Suprapubic skin (tissue), 4 donors: ENCODE results near the gene AQP3. TPM values are rescaled to one million over a fixed set of nuclear protein-coding genes. Genes with fewer than 3 reads are reported as not detected.
A peak's percentile ranks its signal among the peaks of the same experiment; 100 is the strongest.

Experiments used
- DNase-seq, 2 donors: peaks; one replicate each; pipeline ENCODE4 v3.0.0-alpha.2; 2019; ENCODE audit warnings: low spot score in 2 of 2
- H3K27ac ChIP-seq: fragments of 200-600 bp; sonication (generic); one replicate; pipeline ENCODE4 v1.5.1; 2019
- H3K27me3 ChIP-seq: fragments of 200-600 bp; sonication (generic); one replicate; pipeline ENCODE4 v1.5.1; 2019
- H3K36me3 ChIP-seq: fragments of 200-600 bp; sonication (generic); one replicate; pipeline ENCODE4 v1.5.1; 2019
- H3K4me1 ChIP-seq: fragments of 200-600 bp; sonication (generic); one replicate; pipeline ENCODE4 v1.5.1; 2019
- H3K4me3 ChIP-seq: fragments of 200-600 bp; sonication (generic); one replicate; pipeline ENCODE4 v1.5.1; 2019; ENCODE audit warnings: mild to moderate bottlenecking
- H3K9me3 ChIP-seq: fragments of 200-600 bp; sonication (generic); one replicate; pipeline ENCODE4 v1.5.1; 2019
- EP300 ChIP-seq: sonication (generic); formaldehyde crosslinking; IDR thresholded peaks from one replicate; pipeline ENCODE4 v1.6.1; 2017; ENCODE audit warnings: antibody characterized with exemption
- POLR2A ChIP-seq, 2 donors: fragments of 450-650 bp; IDR thresholded peaks; one replicate each; pipeline ENCODE4 v1.6.1; 2017; ENCODE audit warnings: antibody characterized with exemption in 2 of 2, mild to moderate bottlenecking in 2 of 2, moderate library complexity in 2 of 2
- POLR2AphosphoS5 ChIP-seq, 3 donors: sonication (generic); formaldehyde crosslinking; IDR thresholded peaks; one replicate each; pipeline ENCODE4 v1.6.1; 2017; ENCODE audit warnings: antibody characterized with exemption in 3 of 3
- WGBS: methylation state at CpG from one replicate; pipeline ENCODE4 v1.1.5; 2018; 5-methylcytosine and 5-hydroxymethylcytosine counted together
- total RNA-seq, 4 donors: library from RNA; depleted of rRNA; stranded (reverse); fragments of >200 nt; gene quantifications; one replicate each; pipeline ENCODE4 v1.1.0, GENCODE V29; 2016
- TF ChIP-seq, protein P1 (sequence below), 2 donors: fragments of 200-600 bp in 1 of 2; fragments of 450-650 bp in 1 of 2; sonication (generic) in 1 of 2; IDR thresholded peaks; one replicate each; pipeline ENCODE4 v1.5.1; 2016 to 2019; ENCODE audit warnings: antibody characterized with exemption in 2 of 2, mild to moderate bottlenecking in 1 of 2, moderate library complexity in 1 of 2

The AQP3 gene
- total RNA-seq, 4 donors from 2014 or later = 1,277 to 1,951 (median 1,548) TPM

DNA sequence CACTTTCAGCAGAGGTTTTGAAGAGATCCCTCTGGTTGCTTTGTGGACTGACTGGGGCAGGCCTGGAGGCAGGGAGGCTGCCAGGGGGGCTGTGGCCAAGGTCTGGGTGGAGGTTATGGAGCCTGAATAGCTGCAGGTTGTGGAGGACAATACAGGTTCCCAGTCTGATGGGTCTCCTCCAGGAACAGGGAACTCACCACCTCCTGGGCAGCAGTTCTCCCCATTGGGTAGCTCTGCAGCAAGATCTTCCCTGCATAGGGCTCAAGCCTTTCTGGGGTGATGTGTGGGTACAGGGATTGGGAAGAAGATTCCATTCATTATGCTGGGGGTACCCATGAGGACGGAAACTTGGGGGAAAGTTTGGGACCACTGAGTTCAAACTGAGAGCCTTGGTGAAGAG is 6.8 kb downstream of the AQP3 start:
- TF ChIP-seq POLR2AphosphoS5 (IDR thresholded peaks at IDR 0.05) (no peak), EP300 (no peak), POLR2A (IDR thresholded peaks at IDR 0.05) (no peak)
- TF ChIP-seq, protein P1, sequence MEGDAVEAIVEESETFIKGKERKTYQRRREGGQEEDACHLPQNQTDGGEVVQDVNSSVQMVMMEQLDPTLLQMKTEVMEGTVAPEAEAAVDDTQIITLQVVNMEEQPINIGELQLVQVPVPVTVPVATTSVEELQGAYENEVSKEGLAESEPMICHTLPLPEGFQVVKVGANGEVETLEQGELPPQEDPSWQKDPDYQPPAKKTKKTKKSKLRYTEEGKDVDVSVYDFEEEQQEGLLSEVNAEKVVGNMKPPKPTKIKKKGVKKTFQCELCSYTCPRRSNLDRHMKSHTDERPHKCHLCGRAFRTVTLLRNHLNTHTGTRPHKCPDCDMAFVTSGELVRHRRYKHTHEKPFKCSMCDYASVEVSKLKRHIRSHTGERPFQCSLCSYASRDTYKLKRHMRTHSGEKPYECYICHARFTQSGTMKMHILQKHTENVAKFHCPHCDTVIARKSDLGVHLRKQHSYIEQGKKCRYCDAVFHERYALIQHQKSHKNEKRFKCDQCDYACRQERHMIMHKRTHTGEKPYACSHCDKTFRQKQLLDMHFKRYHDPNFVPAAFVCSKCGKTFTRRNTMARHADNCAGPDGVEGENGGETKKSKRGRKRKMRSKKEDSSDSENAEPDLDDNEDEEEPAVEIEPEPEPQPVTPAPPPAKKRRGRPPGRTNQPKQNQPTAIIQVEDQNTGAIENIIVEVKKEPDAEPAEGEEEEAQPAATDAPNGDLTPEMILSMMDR (IDR thresholded peaks at IDR 0.05) = no peak
- peaks cover 77% of the 10 kb centered on the region for H3K4me1 ChIP-seq
- H3K36me3 ChIP-seq = peaks cover 11% of the 10 kb centered on the region
- H3K27ac ChIP-seq = peak overlapping the region; percentile 54
- H3K27me3 ChIP-seq = no peaks in the 10 kb centered on the region
- no peak for DNase-seq
- H3K9me3 ChIP-seq = no peaks in the 10 kb centered on the region
- no peak overlapping the region for H3K4me3 ChIP-seq
- WGBS = 90% methylated on average over 1 of the region's 1 CpG

DNA sequence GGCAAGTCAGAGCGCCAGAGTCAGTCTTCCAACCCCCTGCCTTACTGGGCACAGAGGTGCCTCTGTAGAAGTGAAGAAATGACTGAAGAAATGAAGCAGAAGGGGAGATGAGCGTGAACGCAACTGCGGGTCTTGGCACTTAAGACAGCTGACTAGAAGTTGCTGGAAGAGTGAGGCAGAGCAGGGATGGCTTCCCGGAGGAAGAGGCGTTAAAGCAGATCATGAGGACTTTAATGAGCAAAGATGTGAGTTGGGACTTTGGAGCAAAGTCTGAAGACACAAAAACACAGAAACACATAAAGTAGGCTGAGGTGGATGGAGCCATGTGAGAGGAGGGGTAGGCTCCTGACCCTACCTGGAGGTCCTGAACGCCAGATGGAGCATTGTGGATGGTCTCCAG is 7.2 kb downstream of the AQP3 start:
- Histone ChIP-seq H3K4me3 (no peak overlapping the region), H3K9me3 (no peaks in the 10 kb centered on the region), H3K4me1 (peaks cover 73% of the 10 kb centered on the region), H3K27me3 (no peaks in the 10 kb centered on the region), H3K27ac (peak overlapping the region; percentile 54), H3K36me3 (peaks cover 11% of the 10 kb centered on the region)
- TF ChIP-seq EP300 = no peak
- no peak for TF ChIP-seq POLR2AphosphoS5 (IDR thresholded peaks at IDR 0.05)
- no peak for TF ChIP-seq POLR2A (IDR thresholded peaks at IDR 0.05)
- TF ChIP-seq, protein P1 (IDR thresholded peaks at IDR 0.05) = no peak
- DNase-seq = no peak
- 68% methylated on average over 7 of the region's 7 CpGs for whole genome bisulfite sequencing

DNA sequence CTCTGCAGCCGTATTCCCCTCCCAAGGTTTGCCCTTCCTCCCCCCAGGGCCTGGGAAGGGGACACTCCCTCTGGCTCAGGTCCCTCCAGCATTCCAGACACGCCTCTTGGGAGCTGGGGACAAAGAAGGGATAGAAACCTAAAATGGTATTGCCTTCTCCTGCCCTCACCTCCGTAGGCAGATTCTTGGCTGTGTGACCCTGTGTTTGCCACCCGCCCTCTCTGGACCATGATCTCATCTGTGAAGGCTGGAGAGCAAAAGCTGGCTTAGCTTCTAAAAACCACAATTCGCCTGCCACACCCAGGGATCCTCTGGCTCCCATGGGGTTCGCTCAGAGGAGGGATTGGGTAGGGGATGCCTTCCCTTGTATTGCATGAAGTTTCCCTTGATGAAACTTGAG is 7.7 kb downstream of the AQP3 start:
- peaks cover 11% of the 10 kb centered on the region for H3K36me3 ChIP-seq
- H3K4me3 ChIP-seq = no peak overlapping the region
- peaks cover 75% of the 10 kb centered on the region for H3K4me1 ChIP-seq
- H3K9me3 ChIP-seq = no peaks in the 10 kb centered on the region
- no peak for DNase-seq
- peak overlapping the region; percentile 54 for H3K27ac ChIP-seq
- no peaks in the 10 kb centered on the region for H3K27me3 ChIP-seq
- 33% methylated on average over 5 of the region's 6 CpGs for WGBS
- TF ChIP-seq POLR2AphosphoS5 (IDR thresholded peaks at IDR 0.05) (no peak), EP300 (no peak), POLR2A (IDR thresholded peaks at IDR 0.05) (no peak)
- TF ChIP-seq, protein P1 (IDR thresholded peaks at IDR 0.05) = no peak

DNA sequence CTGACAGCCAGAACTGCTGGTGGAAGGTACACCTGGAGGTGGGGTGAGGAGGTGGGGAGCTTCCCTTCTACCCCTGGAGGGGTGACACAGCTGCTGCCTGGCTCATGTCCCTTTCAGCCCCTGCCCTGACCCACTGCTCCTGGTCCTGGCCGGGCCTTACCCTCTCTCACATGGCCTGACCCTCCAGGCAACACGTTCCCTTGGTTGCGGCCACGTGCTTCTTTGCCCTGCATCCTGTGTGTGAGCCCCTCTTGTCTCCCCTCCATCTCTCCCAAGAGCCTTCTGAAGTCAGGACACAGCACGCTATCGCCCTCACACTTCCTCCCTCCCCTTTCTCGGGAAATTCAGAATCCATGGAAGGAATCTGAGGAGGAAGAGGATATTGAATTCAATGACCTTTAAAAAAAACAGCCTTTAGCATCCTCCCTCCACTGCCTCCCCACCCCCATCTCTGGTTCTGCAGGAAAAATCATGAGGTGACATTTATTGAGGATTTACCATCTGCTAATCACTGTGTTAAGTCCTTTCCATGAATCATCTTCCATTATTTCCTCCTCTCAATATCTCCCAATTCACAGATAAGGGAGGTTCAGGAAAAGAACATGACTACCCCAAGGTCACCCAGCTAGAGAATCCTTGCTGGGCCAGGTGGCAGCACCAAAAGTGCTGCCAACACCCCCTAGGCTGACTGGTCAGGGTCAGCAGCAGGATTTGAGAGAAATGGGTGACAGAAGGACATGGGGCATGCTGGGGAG is 8.3 kb downstream of the AQP3 start:
- H3K9me3 ChIP-seq = no peaks in the 10 kb centered on the region
- no peak overlapping the region for H3K4me3 ChIP-seq
- 69% methylated on average over 7 of the region's 7 CpGs for WGBS
- DNase-seq = no peak
- H3K4me1 ChIP-seq = peaks cover 80% of the 10 kb centered on the region
- H3K36me3 ChIP-seq = peaks cover 11% of the 10 kb centered on the region
- no peaks in the 10 kb centered on the region for H3K27me3 ChIP-seq
- no peak for TF ChIP-seq EP300
- no peak for TF ChIP-seq POLR2AphosphoS5 (IDR thresholded peaks at IDR 0.05)
- TF ChIP-seq, protein P1 (IDR thresholded peaks at IDR 0.05) = no peak
- H3K27ac ChIP-seq = peak overlapping the region; percentile 54

DNA sequence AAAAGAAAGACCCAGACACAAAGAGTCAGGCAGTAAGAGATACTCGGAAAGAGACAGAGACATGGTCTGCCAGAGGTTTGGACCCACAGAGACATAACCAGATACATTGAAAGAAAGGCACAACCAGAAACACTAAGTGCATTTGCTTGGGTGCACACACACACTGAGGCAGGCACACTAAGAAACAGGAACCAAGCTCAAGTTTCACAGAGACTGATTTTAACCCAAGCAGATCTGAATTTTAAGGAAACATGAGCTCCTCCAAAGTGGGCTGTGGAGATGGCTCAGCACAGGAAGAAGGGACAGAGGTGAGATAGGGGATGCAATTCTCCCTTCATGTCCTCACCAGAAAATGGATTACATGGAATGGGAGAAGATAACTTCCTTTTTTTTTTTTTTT is 9.5 kb downstream of the AQP3 start:
- peaks cover 11% of the 10 kb centered on the region for H3K36me3 ChIP-seq
- no peaks in the 10 kb centered on the region for H3K27me3 ChIP-seq
- H3K4me3 ChIP-seq = no peak overlapping the region
- peaks cover 70% of the 10 kb centered on the region for H3K4me1 ChIP-seq
- WGBS = 80% methylated on average over 1 of the region's 1 CpG
- TF ChIP-seq POLR2A (IDR thresholded peaks at IDR 0.05) (no peak), POLR2AphosphoS5 (IDR thresholded peaks at IDR 0.05) (no peak), EP300 (no peak)
- TF ChIP-seq, protein P1 (IDR thresholded peaks at IDR 0.05) = no peak
- DNase-seq = no peak
- H3K9me3 ChIP-seq = no peaks in the 10 kb centered on the region
- H3K27ac ChIP-seq = no peak overlapping the region
